Measurements from ENCODE around the gene KLHL2.

DNA sequence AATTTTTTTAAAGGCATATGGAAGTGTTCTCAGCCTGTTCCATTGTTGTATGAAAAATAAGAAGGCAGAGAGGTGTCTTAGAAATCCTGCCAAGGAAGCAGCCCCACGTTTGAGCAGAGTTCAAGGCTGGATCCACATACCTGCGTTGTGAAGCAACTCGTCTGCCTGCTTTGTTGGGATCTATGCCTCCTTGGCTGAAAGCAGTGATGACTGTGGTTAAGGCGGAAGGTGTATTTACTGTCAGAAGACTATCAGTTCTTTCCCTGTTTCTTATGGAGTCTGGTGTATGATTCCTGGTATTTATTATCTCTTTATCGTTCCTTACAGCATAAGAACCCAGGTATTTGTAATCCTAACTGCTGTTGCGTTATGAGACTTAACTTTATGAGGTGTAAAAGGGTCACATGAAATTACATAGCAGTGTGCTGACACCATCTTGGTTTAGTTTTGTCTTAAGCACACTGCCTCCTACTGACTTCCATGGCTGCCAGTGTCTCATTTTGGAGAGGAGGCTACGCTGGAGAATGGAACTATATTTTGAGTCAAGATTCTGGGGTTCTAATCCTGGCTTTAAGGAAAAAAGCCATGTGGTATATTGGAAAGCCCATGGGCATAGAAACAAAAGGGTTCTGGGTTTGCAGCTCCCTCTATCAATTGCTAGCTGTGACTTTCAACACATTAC lies 117.0 kb downstream of the KLHL2 start:
- TF ChIP-seq, protein P1, sequence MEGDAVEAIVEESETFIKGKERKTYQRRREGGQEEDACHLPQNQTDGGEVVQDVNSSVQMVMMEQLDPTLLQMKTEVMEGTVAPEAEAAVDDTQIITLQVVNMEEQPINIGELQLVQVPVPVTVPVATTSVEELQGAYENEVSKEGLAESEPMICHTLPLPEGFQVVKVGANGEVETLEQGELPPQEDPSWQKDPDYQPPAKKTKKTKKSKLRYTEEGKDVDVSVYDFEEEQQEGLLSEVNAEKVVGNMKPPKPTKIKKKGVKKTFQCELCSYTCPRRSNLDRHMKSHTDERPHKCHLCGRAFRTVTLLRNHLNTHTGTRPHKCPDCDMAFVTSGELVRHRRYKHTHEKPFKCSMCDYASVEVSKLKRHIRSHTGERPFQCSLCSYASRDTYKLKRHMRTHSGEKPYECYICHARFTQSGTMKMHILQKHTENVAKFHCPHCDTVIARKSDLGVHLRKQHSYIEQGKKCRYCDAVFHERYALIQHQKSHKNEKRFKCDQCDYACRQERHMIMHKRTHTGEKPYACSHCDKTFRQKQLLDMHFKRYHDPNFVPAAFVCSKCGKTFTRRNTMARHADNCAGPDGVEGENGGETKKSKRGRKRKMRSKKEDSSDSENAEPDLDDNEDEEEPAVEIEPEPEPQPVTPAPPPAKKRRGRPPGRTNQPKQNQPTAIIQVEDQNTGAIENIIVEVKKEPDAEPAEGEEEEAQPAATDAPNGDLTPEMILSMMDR (IDR thresholded peaks at IDR 0.05), result no peak
- TF ChIP-seq EZH2 (IDR thresholded peaks at IDR 0.05), result no peak
